Chondrocyte (in vitro differentiated cells): ENCODE measurements around the gene METTL18. TPM values are rescaled to one million over a fixed set of nuclear protein-coding genes. Genes with fewer than 3 reads are reported as not detected.

ENCODE experiments used
- DNase-seq: peaks from one replicate; pipeline ENCODE4 v3.0.0; 2021; ENCODE audit warnings: mixed read lengths, low spot score
- H3K27ac Mint-ChIP-seq: one replicate; pipeline ENCODE4 v1.8.0; 2021; ENCODE audit warnings: mild to moderate bottlenecking, moderate library complexity, mixed read lengths; ENCODE audit not compliant: unreplicated experiment
- H3K27me3 Mint-ChIP-seq: 2 replicates; pipeline ENCODE4 v1.8.0; 2021; ENCODE audit warnings: low read depth, mixed read lengths
- H3K36me3 Mint-ChIP-seq: 2 replicates; pipeline ENCODE4 v1.8.0; 2021; ENCODE audit warnings: low read depth, mixed read lengths
- H3K4me1 Mint-ChIP-seq: 2 replicates; pipeline ENCODE4 v1.8.0; 2021; ENCODE audit warnings: low read depth, mild to moderate bottlenecking, mixed read lengths
- H3K4me3 Mint-ChIP-seq: one replicate; pipeline ENCODE4 v1.8.0; 2021; ENCODE audit warnings: mild to moderate bottlenecking, moderate library complexity, mixed read lengths; ENCODE audit not compliant: unreplicated experiment
- H3K9me3 Mint-ChIP-seq: 2 replicates; pipeline ENCODE4 v1.8.0; 2021; ENCODE audit warnings: low read depth, mixed read lengths
- CTCF ChIP-seq: fragments of 200-600 bp; sonication (generic); IDR thresholded peaks from 2 replicates; pipeline ENCODE4 v1.5.0; 2021; ENCODE audit warnings: antibody characterized with exemption, mild to moderate bottlenecking, moderate library complexity
- total RNA-seq: library from RNA; stranded (reverse); gene quantifications from 3 replicates; pipeline ENCODE4 v1.2.1, GENCODE V29; 2021

The METTL18 gene
- total RNA-seq, 1 donor from 2014 or later, result 4.5 TPM

- no peaks in the 10 kb centered on the region for H3K9me3 Mint-ChIP-seq
- peaks cover 24% of the 10 kb centered on the region for H3K4me1 Mint-ChIP-seq
- no peaks in the 10 kb centered on the region for H3K27me3 Mint-ChIP-seq
- no peak overlapping the region for H3K4me3 Mint-ChIP-seq
- H3K36me3 Mint-ChIP-seq, result peaks cover 2% of the 10 kb centered on the region
- no peak for TF ChIP-seq CTCF
- DNase-seq, result no peak
- H3K27ac Mint-ChIP-seq, result no peak overlapping the region
Observed at GRCh38 chr1:169797281-169797680, 2.6 kb upstream of the METTL18 start.

GRCh38 chr1:169796274-169796810 is 1.6 kb upstream of the METTL18 start:
- peaks cover 7% of the 10 kb centered on the region for H3K36me3 Mint-ChIP-seq
- TF ChIP-seq CTCF, result no peak
- H3K4me1 Mint-ChIP-seq, result peaks cover 24% of the 10 kb centered on the region
- no peaks in the 10 kb centered on the region for H3K27me3 Mint-ChIP-seq
- H3K27ac Mint-ChIP-seq, result no peak overlapping the region
- H3K4me3 Mint-ChIP-seq, result no peak overlapping the region
- H3K9me3 Mint-ChIP-seq, result no peaks in the 10 kb centered on the region
- no peak for DNase-seq

GRCh38 chr1:169795687-169796086 is 980 bp upstream of the METTL18 start:
- H3K27ac Mint-ChIP-seq, result peak overlapping the region; percentile 95
- no peaks in the 10 kb centered on the region for H3K27me3 Mint-ChIP-seq
- no peak for DNase-seq
- H3K4me1 Mint-ChIP-seq, result peaks cover 24% of the 10 kb centered on the region
- no peak for TF ChIP-seq CTCF
- H3K9me3 Mint-ChIP-seq, result no peaks in the 10 kb centered on the region
- peaks cover 7% of the 10 kb centered on the region for H3K36me3 Mint-ChIP-seq
- H3K4me3 Mint-ChIP-seq, result peak overlapping the region; percentile 95

GRCh38 chr1:169793730-169794129 is 977 bp downstream of the METTL18 start:
- H3K9me3 Mint-ChIP-seq, result no peaks in the 10 kb centered on the region

GRCh38 chr1:169788402-169788801 is 6.3 kb downstream of the METTL18 start:
- no peaks in the 10 kb centered on the region for H3K9me3 Mint-ChIP-seq
- H3K27me3 Mint-ChIP-seq, result peaks cover 26% of the 10 kb centered on the region
- DNase-seq, result no peak
- no peak overlapping the region for H3K4me3 Mint-ChIP-seq
- no peak overlapping the region for H3K27ac Mint-ChIP-seq
- no peak for TF ChIP-seq CTCF
- no peaks in the 10 kb centered on the region for H3K4me1 Mint-ChIP-seq
- peaks cover 7% of the 10 kb centered on the region for H3K36me3 Mint-ChIP-seq

More at GRCh38 chr1:169793730-169794129, 977 bp downstream of the METTL18 start:
- Mint-ChIP-seq H3K27ac (no peak overlapping the region), H3K27me3 (peaks cover 6% of the 10 kb centered on the region), H3K36me3 (peaks cover 7% of the 10 kb centered on the region), H3K4me1 (peaks cover 24% of the 10 kb centered on the region), H3K4me3 (peak overlapping the region; percentile 95)
- DNase-seq, result no peak
- no peak for TF ChIP-seq CTCF
